Effector memory CD4-positive, alpha-beta T cell (primary cell): ENCODE data around the gene NAA40.

ENCODE experiments used
- DNase-seq, 3 donors: peaks; one replicate each; pipeline ENCODE4 v3.0.0-alpha.2; 2020
- H3K27ac ChIP-seq: 2 replicates; pipeline ENCODE4 v1.7.0; 2013; ENCODE audit warnings: mild to moderate bottlenecking, low read length, moderate library complexity; ENCODE audit not compliant: insufficient read depth, poor library complexity, severe bottlenecking
- H3K27me3 ChIP-seq: replicated peaks from 2 replicates; pipeline ENCODE4 v1.7.0; 2013; ENCODE audit warnings: mild to moderate bottlenecking, low read length; ENCODE audit not compliant: insufficient read depth, control insufficient read depth, poor library complexity, severe bottlenecking
- H3K36me3 ChIP-seq: 2 replicates; pipeline ENCODE4 v1.7.0; 2013; ENCODE audit warnings: mild to moderate bottlenecking, low read length, moderate library complexity; ENCODE audit not compliant: control insufficient read depth, insufficient read depth
- H3K4me1 ChIP-seq: 2 replicates; pipeline ENCODE4 v1.7.0; 2013; ENCODE audit warnings: low read length, mild to moderate bottlenecking; ENCODE audit not compliant: control insufficient read depth, insufficient read depth, poor library complexity, severe bottlenecking
- H3K4me3 ChIP-seq: 2 replicates; pipeline ENCODE4 v1.7.0; 2013; ENCODE audit warnings: low read length, low read depth, mild to moderate bottlenecking; ENCODE audit not compliant: insufficient read depth, poor library complexity, severe bottlenecking
- H3K9me3 ChIP-seq: 2 replicates; pipeline ENCODE4 v1.7.0; 2013; ENCODE audit warnings: mild to moderate bottlenecking, low read length, moderate library complexity; ENCODE audit not compliant: control insufficient read depth
- total RNA-seq, 3 donors: gene quantifications; one replicate each; lab custom pipeline; 2026; lab: John Stamatoyannopoulos, UW

Gene NAA40
- total RNA-seq = 21.1 to 34.1 (median 26.6) reads per million in 3 donors

- peak within 1 kb of the TSS; percentile 79 for H3K4me3 ChIP-seq
- DNase-seq = peak; percentile 87 to 95 (median 92)
- H3K4me1 ChIP-seq = peaks cover 12% of the 10 kb centered on the region
- H3K27ac ChIP-seq = peak within 1 kb of the TSS; percentile 60
- H3K9me3 ChIP-seq = no peaks in the 10 kb centered on the region
- no peaks in the 10 kb centered on the region for H3K27me3 ChIP-seq
- H3K36me3 ChIP-seq = no peaks in the 10 kb centered on the region
Observed at GRCh38 chr11:63938479-63939396, at the start of gene NAA40. NAA40 (plus strand) TSS chr11:63939002; CDS start chr11:63939097, 95 bp downstream.

DNA sequence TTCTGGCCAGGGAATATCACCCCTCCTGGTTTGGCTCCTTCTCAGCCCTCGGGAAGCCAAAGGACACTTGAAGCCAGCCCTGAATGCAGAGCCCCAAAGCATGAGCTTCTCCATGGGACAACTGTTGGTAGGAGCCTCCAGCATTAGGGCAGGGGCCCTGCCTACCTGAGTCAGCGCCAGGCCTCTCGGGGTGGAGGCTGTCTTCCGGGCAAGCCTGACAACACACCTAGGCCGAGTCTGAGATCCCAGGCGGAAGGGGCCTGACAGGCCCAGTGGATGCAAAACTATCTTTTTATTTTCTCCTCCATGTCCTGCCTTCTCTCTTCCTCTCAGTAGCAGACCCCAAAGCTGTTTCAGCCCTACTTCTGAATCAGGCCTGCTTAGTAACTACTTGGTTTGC lies 49.5 kb upstream of the NAA40 start:
- no peaks in the 10 kb centered on the region for H3K36me3 ChIP-seq
- no peaks in the 10 kb centered on the region for H3K9me3 ChIP-seq
- H3K27me3 ChIP-seq = no peaks in the 10 kb centered on the region
- peaks cover 53% of the 10 kb centered on the region for H3K4me1 ChIP-seq
- H3K4me3 ChIP-seq = peak overlapping the region; percentile 64
- peak overlapping the region; percentile 72 for H3K27ac ChIP-seq
- no peak for DNase-seq

GRCh38 chr11:63890368-63890767 lies 48.4 kb upstream of the NAA40 start:
- Histone ChIP-seq H3K4me1 (peaks cover 53% of the 10 kb centered on the region), H3K27ac (no peak overlapping the region), H3K9me3 (no peaks in the 10 kb centered on the region), H3K36me3 (peaks cover 7% of the 10 kb centered on the region), H3K27me3 (no peaks in the 10 kb centered on the region), H3K4me3 (no peak overlapping the region)
- DNase-seq = no peak

DNA sequence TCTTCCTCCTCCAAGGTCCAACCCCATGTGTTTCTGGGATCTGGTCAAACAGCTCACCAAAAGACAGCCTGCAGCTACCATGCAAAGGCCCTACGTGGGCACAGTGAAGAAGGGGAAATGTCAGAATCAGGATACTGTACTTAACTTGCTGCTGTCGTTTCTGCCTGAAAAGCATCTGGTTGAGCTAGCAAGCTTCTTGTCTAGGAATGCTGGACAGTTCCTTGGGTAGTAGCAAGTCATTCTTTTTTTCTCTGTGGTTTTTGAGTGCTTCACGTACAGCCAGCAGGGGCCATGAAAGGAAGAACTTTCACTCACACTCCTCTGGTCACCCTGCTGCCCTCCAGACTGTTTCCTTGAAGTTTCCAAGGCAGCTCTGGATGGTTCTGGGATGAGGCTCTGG lies 46.6 kb upstream of the NAA40 start:
- DNase-seq = no peak
- Histone ChIP-seq H3K9me3 (no peaks in the 10 kb centered on the region), H3K4me1 (peaks cover 54% of the 10 kb centered on the region), H3K36me3 (peaks cover 23% of the 10 kb centered on the region), H3K27ac (peak overlapping the region; percentile 23), H3K27me3 (no peaks in the 10 kb centered on the region), H3K4me3 (no peak overlapping the region)

DNA sequence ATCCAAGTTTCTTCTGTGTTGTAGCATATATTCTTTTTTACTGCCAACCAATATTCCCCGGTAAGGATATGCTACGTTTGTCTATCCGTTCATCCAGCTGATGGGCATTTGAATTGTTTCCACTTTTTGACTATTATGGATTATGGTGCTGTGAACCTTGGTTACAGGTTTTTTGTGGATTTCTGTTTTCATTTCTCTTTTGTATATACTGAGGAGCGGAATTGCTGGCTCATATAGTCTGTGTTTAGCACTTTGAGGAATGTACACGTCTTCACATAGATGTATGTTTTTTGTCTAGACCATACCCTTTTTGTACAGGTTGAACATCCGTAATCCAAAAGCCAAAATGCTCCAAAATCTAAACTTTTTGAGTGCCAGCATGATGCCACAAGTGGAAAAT lies 45.4 kb upstream of the NAA40 start:
- Histone ChIP-seq H3K27ac (no peak overlapping the region), H3K9me3 (no peaks in the 10 kb centered on the region), H3K4me1 (peaks cover 44% of the 10 kb centered on the region), H3K4me3 (no peak overlapping the region), H3K36me3 (peaks cover 34% of the 10 kb centered on the region), H3K27me3 (no peaks in the 10 kb centered on the region)
- DNase-seq = no peak

- Histone ChIP-seq H3K4me3 (no peak overlapping the region), H3K9me3 (no peaks in the 10 kb centered on the region), H3K4me1 (peaks cover 19% of the 10 kb centered on the region), H3K27ac (no peak overlapping the region), H3K36me3 (peaks cover 61% of the 10 kb centered on the region), H3K27me3 (no peaks in the 10 kb centered on the region)
- no peak for DNase-seq
Observed at GRCh38 chr11:63896071-63896470, 42.7 kb upstream of the NAA40 start.

GRCh38 chr11:63897459-63898146 lies 41.2 kb upstream of the NAA40 start:
- H3K4me1 ChIP-seq = peaks cover 5% of the 10 kb centered on the region
- H3K4me3 ChIP-seq = no peak overlapping the region
- H3K27ac ChIP-seq = no peak overlapping the region
- no peak for DNase-seq
- peaks cover 77% of the 10 kb centered on the region for H3K36me3 ChIP-seq
- no peaks in the 10 kb centered on the region for H3K9me3 ChIP-seq
- H3K27me3 ChIP-seq = no peaks in the 10 kb centered on the region

GRCh38 chr11:63901660-63902059 lies 37.1 kb upstream of the NAA40 start:
- Histone ChIP-seq H3K9me3 (no peaks in the 10 kb centered on the region), H3K27ac (no peak overlapping the region), H3K27me3 (no peaks in the 10 kb centered on the region), H3K4me1 (no peaks in the 10 kb centered on the region), H3K4me3 (no peak overlapping the region), H3K36me3 (peaks cover 94% of the 10 kb centered on the region)
- no peak for DNase-seq

DNA sequence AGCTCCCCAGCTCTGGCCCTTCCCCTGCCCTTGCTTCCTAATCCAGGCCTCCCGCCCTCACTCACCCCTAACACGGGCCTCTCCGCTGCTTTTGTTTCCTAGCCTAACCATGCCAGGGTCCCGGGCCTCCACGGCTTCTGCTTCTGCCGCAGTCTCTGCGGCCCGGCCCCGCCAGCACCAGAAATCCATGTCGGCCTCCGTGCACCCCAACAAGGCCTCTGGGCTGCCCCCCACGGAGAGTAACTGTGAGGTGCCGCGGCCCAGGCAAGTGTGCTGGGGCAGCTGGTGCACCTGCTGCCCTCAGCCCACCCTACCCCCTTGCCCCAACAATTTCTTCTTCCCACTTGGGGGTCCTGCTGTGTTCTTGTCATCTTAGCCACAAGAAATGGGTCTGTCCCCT lies 34.9 kb upstream of the NAA40 start:
- no peak for DNase-seq
- H3K36me3 ChIP-seq = peaks cover 94% of the 10 kb centered on the region
- no peaks in the 10 kb centered on the region for H3K9me3 ChIP-seq

DNA sequence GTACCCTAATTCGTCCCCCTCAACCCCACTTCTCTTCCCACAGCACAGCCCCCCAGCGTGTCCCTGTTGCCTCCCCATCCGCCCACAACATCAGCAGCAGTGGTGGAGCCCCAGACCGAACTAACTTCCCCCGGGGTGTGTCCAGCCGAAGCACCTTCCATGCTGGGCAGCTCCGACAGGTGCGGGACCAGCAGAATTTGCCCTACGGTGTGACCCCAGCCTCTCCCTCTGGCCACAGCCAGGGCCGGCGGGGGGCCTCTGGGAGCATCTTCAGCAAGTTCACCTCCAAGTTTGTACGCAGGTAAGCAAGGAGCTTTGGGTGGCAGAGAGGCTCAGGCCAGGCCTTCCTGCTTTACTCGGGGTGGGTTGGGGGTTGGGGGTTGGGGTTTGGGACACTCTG lies 34.1 kb upstream of the NAA40 start:
- no peak for DNase-seq
- no peaks in the 10 kb centered on the region for H3K27me3 ChIP-seq
- H3K27ac ChIP-seq = no peak overlapping the region
- H3K36me3 ChIP-seq = peaks cover 93% of the 10 kb centered on the region
- H3K4me1 ChIP-seq = no peaks in the 10 kb centered on the region
- no peaks in the 10 kb centered on the region for H3K9me3 ChIP-seq
- no peak overlapping the region for H3K4me3 ChIP-seq

More for the DNA sequence above, 34.9 kb upstream of the NAA40 start:
- Histone ChIP-seq H3K27me3 (no peaks in the 10 kb centered on the region), H3K27ac (no peak overlapping the region), H3K4me3 (no peak overlapping the region), H3K4me1 (no peaks in the 10 kb centered on the region)
